WTC11 (cell line): ENCODE measurements around the gene RAB11FIP3. TPM values are rescaled to one million over a fixed set of nuclear protein-coding genes. Genes with fewer than 3 reads are reported as not detected.

Experiments used
- ATAC-seq: fragments of 200-7000 bp; cut with Tn5 transposase; 2 replicates; pipeline ENCODE4 v1.10.0; 2021; ENCODE audit warnings: mild to moderate bottlenecking, moderate library complexity
- CTCF ChIA-PET: fragments of 300-600 bp; sonication (Branson Sonifier 250); formaldehyde crosslinking; loops from one replicate; lab custom pipeline; 2021; ENCODE audit warnings: antibody characterized with exemption; lab: Charles Lee
- POLR2A ChIA-PET: fragments of 350-600 bp; sonication (Branson Sonifier 250); formaldehyde crosslinking; loops from one replicate; lab custom pipeline; 2021; ENCODE audit warnings: antibody characterized with exemption; lab: Charles Lee
- DNase-seq: peaks from one replicate; pipeline ENCODE4 v3.0.0; 2021; ENCODE audit warnings: low spot score
- H3K27ac Mint-ChIP-seq: 2 replicates; pipeline ENCODE4 v1.8.0; 2021; ENCODE audit warnings: mixed read lengths
- H3K27me3 Mint-ChIP-seq: 2 replicates; pipeline ENCODE4 v1.8.0; 2021; ENCODE audit warnings: low read depth, mild to moderate bottlenecking, moderate library complexity, mixed read lengths
- H3K36me3 Mint-ChIP-seq: 2 replicates; pipeline ENCODE4 v1.8.0; 2021; ENCODE audit warnings: mixed read lengths
- H3K4me1 Mint-ChIP-seq: 2 replicates; pipeline ENCODE4 v1.8.0; 2022; ENCODE audit warnings: mixed read lengths
- H3K4me3 Mint-ChIP-seq: 2 replicates; pipeline ENCODE4 v1.8.0; 2021; ENCODE audit warnings: mild to moderate bottlenecking, moderate library complexity, mixed read lengths
- H3K9me3 Mint-ChIP-seq: 2 replicates; pipeline ENCODE4 v1.8.0; 2021; ENCODE audit warnings: mixed read lengths
- ETV6 ChIP-seq: sonication (generic); formaldehyde crosslinking; IDR thresholded peaks from 2 replicates; pipeline ENCODE4 v1.8.1; 2022; ENCODE audit warnings: mild to moderate bottlenecking, missing genetic modification reagents
- FOXP1 ChIP-seq: sonication (generic); formaldehyde crosslinking; IDR thresholded peaks from 2 replicates; pipeline ENCODE4 v1.8.0; 2022; ENCODE audit warnings: missing genetic modification reagents, mild to moderate bottlenecking, moderate library complexity, borderline replicate concordance
- GABPB1 ChIP-seq: sonication (generic); formaldehyde crosslinking; IDR thresholded peaks from 2 replicates; pipeline ENCODE4 v1.8.1; 2023; ENCODE audit warnings: mild to moderate bottlenecking, missing genetic modification reagents
- KAT7 ChIP-seq: sonication (generic); formaldehyde crosslinking; IDR thresholded peaks from 2 replicates; pipeline ENCODE4 v1.8.1; 2023; ENCODE audit warnings: missing genetic modification reagents, mild to moderate bottlenecking, borderline replicate concordance
- NFE2L1 ChIP-seq: sonication (generic); formaldehyde crosslinking; IDR thresholded peaks from 2 replicates; pipeline ENCODE4 v1.8.1; 2023; ENCODE audit warnings: missing genetic modification reagents
- RORB ChIP-seq: fragments of 250-450 bp; sonication (Bioruptor Pico); IDR thresholded peaks from 2 replicates; pipeline ENCODE4 v1.9.0; 2021; ENCODE audit warnings: mild to moderate bottlenecking
- ZNF121 ChIP-seq: sonication (generic); formaldehyde crosslinking; IDR thresholded peaks from 2 replicates; pipeline ENCODE4 v1.8.0; 2023; ENCODE audit warnings: missing genetic modification reagents
- ZNF138 ChIP-seq: sonication (generic); formaldehyde crosslinking; conservative IDR thresholded peaks from 2 replicates; pipeline ENCODE4 v1.8.1; 2022; ENCODE audit warnings: mild to moderate bottlenecking, moderate library complexity, missing genetic modification reagents
- ZNF219 ChIP-seq: sonication (generic); formaldehyde crosslinking; IDR thresholded peaks from 2 replicates; pipeline ENCODE4 v1.8.0; 2023; ENCODE audit warnings: missing genetic modification reagents, mild to moderate bottlenecking, borderline replicate concordance
- ZNF263 ChIP-seq: sonication (generic); formaldehyde crosslinking; IDR thresholded peaks from 2 replicates; pipeline ENCODE4 v1.8.1; 2022; ENCODE audit warnings: low read depth, mild to moderate bottlenecking, moderate library complexity, missing genetic modification reagents
- ZNF396 ChIP-seq: fragments of 250-450 bp; sonication (Bioruptor Pico); IDR thresholded peaks from 2 replicates; pipeline ENCODE4 v1.8.0; 2021; ENCODE audit warnings: mild to moderate bottlenecking, moderate library complexity, borderline replicate concordance
- ZNF423 ChIP-seq: fragments of 250-450 bp; sonication (Bioruptor Pico); IDR thresholded peaks from 2 replicates; pipeline ENCODE4 v2.1.2; 2022; ENCODE audit warnings: mild to moderate bottlenecking, moderate library complexity
- total RNA-seq: library from RNA; stranded (reverse); gene quantifications from 3 replicates; pipeline ENCODE4 v1.2.3, GENCODE V29; 2021
- TF ChIP-seq, protein P1 (sequence below): sonication (generic); formaldehyde crosslinking; IDR thresholded peaks from 2 replicates; pipeline ENCODE4 v1.8.0; 2023; ENCODE audit warnings: mild to moderate bottlenecking, missing genetic modification reagents
- TF ChIP-seq, protein P2 (sequence below): fragments of 250-450 bp; sonication (Bioruptor Pico); conservative IDR thresholded peaks from 2 replicates; pipeline ENCODE4 v1.9.0; 2021; ENCODE audit warnings: mild to moderate bottlenecking
- TF ChIP-seq, protein P3 (sequence below): sonication (generic); formaldehyde crosslinking; IDR thresholded peaks from 2 replicates; pipeline ENCODE4 v1.8.1; 2023; ENCODE audit warnings: mild to moderate bottlenecking, missing genetic modification reagents
- TF ChIP-seq, protein P4 (sequence below): sonication (generic); formaldehyde crosslinking; IDR thresholded peaks from 2 replicates; pipeline ENCODE4 v1.8.0; 2022; ENCODE audit warnings: mild to moderate bottlenecking, missing genetic modification reagents
- TF ChIP-seq, protein P5 (sequence below): sonication (generic); formaldehyde crosslinking; IDR thresholded peaks from 2 replicates; pipeline ENCODE4 v1.8.1; 2023; ENCODE audit warnings: mild to moderate bottlenecking, missing genetic modification reagents, borderline replicate concordance
- TF ChIP-seq, protein P6 (sequence below): sonication (generic); formaldehyde crosslinking; IDR thresholded peaks from 2 replicates; pipeline ENCODE4 v1.8.1; 2023; ENCODE audit warnings: mild to moderate bottlenecking, missing genetic modification reagents, moderate library complexity

Gene RAB11FIP3
- total RNA-seq, 1 experiment from 2014 or later, result 38.6 TPM

DNA sequence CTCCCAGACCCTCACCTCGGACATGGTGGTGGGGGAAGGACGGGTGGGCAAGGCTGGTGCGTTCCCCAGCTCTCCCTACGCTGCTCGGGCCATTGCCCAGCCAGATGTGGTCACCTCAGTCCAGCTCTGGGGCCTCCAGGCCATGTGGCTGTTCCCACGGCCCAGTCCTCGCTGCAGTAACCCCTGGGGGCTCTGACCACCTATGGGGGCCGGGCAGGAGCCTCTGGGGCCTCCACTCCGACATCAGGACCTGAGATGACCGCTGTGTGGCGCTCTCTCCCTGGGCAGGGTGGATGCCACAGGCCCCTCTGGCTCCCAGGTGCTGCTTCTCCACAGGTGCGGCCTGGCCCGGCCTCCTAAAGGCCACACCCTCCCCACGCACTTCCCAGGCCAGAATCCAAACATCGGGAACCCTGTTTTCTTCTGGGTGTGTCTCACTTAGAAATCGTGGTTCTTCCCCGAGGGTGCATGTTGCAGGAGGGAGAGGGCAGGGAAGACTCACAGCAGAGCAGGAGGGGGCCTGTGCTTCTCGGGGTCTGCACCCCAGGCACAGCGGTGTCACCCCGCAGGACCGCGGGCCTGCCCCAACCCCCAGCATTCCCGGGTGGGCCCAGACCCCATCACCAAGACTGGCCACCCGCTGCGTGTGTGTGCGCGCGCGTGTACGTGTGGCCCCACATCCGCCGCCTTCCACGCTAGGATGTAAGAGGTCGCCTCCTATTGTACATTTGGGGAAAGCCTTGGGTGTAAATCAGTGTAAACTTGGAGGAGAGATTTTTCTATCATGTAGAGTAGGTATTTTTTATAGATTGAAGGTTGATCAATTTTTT is 96.1 kb downstream of the RAB11FIP3 start (continued):
- TF ChIP-seq, protein P1, sequence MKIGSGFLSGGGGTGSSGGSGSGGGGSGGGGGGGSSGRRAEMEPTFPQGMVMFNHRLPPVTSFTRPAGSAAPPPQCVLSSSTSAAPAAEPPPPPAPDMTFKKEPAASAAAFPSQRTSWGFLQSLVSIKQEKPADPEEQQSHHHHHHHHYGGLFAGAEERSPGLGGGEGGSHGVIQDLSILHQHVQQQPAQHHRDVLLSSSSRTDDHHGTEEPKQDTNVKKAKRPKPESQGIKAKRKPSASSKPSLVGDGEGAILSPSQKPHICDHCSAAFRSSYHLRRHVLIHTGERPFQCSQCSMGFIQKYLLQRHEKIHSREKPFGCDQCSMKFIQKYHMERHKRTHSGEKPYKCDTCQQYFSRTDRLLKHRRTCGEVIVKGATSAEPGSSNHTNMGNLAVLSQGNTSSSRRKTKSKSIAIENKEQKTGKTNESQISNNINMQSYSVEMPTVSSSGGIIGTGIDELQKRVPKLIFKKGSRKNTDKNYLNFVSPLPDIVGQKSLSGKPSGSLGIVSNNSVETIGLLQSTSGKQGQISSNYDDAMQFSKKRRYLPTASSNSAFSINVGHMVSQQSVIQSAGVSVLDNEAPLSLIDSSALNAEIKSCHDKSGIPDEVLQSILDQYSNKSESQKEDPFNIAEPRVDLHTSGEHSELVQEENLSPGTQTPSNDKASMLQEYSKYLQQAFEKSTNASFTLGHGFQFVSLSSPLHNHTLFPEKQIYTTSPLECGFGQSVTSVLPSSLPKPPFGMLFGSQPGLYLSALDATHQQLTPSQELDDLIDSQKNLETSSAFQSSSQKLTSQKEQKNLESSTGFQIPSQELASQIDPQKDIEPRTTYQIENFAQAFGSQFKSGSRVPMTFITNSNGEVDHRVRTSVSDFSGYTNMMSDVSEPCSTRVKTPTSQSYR (CRISPR knock-in tag), result no peak
- TF ChIP-seq ZNF219 (CRISPR knock-in tag) (no peak), FOXP1 (CRISPR knock-in tag) (0 out of 2 replicates have a peak, but pooled peaks have one; percentile 42), ZNF396 (CRISPR knock-in tag) (no peak), KAT7 (no peak), ZNF423 (CRISPR knock-in tag) (peak; percentile 11; the same call in 1 of the 2 replicates)
- TF ChIP-seq, protein P2, sequence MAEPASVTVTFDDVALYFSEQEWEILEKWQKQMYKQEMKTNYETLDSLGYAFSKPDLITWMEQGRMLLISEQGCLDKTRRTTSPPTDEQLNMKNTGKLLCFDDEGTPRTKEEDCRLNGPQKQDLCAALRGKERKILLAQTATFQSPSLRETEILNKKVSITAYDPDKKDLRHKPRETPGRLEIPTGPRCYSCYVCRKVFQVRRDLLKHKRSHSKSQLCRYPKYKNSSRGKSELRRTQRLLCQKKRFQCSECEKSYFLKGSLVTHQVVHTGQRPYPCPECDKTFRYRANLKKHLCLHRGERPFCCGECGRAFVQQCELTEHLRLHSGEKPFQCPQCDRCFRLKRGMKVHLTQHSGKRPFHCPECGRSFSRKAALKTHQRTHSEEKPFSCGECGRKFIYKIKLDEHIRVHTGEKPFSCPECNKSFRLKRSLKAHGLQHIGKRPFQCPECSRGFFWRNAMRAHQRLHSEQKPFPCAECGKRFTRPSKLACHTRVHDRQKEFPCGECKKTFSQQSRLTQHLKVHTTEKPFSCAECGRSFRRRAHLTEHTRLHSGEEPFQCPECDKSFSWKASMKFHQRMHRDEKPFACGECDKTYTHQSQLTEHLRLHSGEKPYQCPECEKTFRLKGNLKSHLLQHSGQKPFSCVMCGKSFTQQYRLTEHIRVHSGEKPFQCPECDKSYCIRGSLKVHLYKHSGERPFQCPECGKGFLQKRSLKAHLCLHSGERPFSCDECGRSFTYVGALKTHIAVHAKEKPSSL (CRISPR knock-in tag), result no peak
- TF ChIP-seq, protein P3, sequence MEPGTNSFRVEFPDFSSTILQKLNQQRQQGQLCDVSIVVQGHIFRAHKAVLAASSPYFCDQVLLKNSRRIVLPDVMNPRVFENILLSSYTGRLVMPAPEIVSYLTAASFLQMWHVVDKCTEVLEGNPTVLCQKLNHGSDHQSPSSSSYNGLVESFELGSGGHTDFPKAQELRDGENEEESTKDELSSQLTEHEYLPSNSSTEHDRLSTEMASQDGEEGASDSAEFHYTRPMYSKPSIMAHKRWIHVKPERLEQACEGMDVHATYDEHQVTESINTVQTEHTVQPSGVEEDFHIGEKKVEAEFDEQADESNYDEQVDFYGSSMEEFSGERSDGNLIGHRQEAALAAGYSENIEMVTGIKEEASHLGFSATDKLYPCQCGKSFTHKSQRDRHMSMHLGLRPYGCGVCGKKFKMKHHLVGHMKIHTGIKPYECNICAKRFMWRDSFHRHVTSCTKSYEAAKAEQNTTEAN, result no peak

DNA sequence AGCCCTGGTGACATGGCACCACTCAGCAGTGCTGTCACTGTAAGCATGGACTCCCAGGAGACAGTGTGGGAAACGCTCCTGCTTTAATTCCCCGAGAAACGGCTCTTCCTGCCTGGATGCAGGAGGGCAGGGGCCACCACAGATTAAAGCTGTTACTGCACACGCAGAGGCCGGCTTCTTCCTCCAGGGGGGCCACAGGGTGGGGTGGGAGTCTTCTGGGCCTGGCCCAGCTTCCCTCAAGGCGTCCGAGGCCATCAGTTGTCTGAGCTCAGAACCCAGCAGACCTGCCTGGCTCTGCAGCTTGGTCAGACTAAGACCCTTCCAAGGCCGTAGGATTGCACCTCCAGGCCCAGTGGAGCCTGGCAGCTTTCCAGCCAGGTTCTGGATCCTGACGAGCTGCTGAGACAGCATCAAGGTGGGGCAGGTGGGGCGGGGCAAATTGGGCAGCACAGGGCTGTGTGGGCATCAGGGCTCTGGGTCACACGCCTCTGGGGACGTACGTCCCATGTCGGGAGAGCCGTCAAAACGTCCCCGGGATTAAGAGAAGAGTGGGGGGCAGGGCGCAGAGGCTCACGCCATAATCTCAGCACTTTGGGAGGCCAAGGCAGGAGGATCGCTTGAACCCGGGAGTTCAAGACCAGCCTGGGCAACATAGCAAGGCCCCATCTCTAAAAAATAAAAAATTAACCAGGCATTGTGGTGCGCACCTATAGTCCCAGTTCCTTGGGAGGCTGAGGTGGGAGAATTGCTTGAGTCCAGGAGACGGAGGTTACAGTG is 97.1 kb downstream of the RAB11FIP3 start:
- Mint-ChIP-seq H3K27ac (peak overlapping the region; percentile 19; the same call in 1 of the 2 replicates), H3K9me3 (no peaks in the 10 kb centered on the region), H3K36me3 (peaks cover 4% of the 10 kb centered on the region; the same call in 1 of the 2 replicates), H3K4me3 (no peak overlapping the region), H3K4me1 (peaks cover 9% of the 10 kb centered on the region), H3K27me3 (no peaks in the 10 kb centered on the region)
- DNase-seq, result no peak
- no peak for ATAC-seq
- ChIA-PET CTCF (interaction anchor here (1.2 to 2.1 kb wide), 2 partner anchors 11 to 60 kb away, joined by 3 to 6 read pairs; no protein-coding TSS in a partner anchor), POLR2A (no interaction called here)
- TF ChIP-seq, protein P3, result no peak
- TF ChIP-seq ZNF121 (CRISPR knock-in tag), result no peak
- TF ChIP-seq, protein P4, sequence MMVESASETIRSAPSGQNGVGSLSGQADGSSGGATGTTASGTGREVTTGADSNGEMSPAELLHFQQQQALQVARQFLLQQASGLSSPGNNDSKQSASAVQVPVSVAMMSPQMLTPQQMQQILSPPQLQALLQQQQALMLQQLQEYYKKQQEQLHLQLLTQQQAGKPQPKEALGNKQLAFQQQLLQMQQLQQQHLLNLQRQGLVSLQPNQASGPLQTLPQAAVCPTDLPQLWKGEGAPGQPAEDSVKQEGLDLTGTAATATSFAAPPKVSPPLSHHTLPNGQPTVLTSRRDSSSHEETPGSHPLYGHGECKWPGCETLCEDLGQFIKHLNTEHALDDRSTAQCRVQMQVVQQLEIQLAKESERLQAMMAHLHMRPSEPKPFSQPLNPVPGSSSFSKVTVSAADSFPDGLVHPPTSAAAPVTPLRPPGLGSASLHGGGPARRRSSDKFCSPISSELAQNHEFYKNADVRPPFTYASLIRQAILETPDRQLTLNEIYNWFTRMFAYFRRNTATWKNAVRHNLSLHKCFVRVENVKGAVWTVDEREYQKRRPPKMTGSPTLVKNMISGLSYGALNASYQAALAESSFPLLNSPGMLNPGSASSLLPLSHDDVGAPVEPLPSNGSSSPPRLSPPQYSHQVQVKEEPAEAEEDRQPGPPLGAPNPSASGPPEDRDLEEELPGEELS (CRISPR knock-in tag), result 0 out of 2 replicates have a peak, but pooled peaks have one; percentile 27
- TF ChIP-seq ZNF263 (CRISPR knock-in tag), result no peak
- TF ChIP-seq, protein P5, sequence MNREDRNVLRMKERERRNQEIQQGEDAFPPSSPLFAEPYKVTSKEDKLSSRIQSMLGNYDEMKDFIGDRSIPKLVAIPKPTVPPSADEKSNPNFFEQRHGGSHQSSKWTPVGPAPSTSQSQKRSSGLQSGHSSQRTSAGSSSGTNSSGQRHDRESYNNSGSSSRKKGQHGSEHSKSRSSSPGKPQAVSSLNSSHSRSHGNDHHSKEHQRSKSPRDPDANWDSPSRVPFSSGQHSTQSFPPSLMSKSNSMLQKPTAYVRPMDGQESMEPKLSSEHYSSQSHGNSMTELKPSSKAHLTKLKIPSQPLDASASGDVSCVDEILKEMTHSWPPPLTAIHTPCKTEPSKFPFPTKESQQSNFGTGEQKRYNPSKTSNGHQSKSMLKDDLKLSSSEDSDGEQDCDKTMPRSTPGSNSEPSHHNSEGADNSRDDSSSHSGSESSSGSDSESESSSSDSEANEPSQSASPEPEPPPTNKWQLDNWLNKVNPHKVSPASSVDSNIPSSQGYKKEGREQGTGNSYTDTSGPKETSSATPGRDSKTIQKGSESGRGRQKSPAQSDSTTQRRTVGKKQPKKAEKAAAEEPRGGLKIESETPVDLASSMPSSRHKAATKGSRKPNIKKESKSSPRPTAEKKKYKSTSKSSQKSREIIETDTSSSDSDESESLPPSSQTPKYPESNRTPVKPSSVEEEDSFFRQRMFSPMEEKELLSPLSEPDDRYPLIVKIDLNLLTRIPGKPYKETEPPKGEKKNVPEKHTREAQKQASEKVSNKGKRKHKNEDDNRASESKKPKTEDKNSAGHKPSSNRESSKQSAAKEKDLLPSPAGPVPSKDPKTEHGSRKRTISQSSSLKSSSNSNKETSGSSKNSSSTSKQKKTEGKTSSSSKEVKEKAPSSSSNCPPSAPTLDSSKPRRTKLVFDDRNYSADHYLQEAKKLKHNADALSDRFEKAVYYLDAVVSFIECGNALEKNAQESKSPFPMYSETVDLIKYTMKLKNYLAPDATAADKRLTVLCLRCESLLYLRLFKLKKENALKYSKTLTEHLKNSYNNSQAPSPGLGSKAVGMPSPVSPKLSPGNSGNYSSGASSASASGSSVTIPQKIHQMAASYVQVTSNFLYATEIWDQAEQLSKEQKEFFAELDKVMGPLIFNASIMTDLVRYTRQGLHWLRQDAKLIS (CRISPR knock-in tag), result no peak
- TF ChIP-seq, protein P6, sequence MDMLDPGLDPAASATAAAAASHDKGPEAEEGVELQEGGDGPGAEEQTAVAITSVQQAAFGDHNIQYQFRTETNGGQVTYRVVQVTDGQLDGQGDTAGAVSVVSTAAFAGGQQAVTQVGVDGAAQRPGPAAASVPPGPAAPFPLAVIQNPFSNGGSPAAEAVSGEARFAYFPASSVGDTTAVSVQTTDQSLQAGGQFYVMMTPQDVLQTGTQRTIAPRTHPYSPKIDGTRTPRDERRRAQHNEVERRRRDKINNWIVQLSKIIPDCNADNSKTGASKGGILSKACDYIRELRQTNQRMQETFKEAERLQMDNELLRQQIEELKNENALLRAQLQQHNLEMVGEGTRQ (CRISPR knock-in tag), result no peak
- TF ChIP-seq NFE2L1 (CRISPR knock-in tag), result no peak
- TF ChIP-seq GABPB1 (CRISPR knock-in tag), result no peak
- TF ChIP-seq ETV6 (CRISPR knock-in tag), result peak; percentile 63; the same call in 1 of the 2 replicates
- TF ChIP-seq ZNF138 (CRISPR knock-in tag), result no peak
- TF ChIP-seq RORB, result no peak
